Mesothelial cell of epicardium (in vitro differentiated cells): ENCODE measurements around the gene IL2RA. TPM values are rescaled to one million over a fixed set of nuclear protein-coding genes. Genes with fewer than 3 reads are reported as not detected.
"Not testable (repeated sequence)": the region's sequence is repeated elsewhere in the genome, so short reads cannot be mapped to it uniquely, and the experiment has no call there.

ENCODE experiments used
- DNase-seq, 2 experiments: peaks; one replicate each; pipeline ENCODE4 v3.0.0; 2021; ENCODE audit warnings: low spot score in 2 of 2; ENCODE audit not compliant: unreplicated experiment in 2 of 2
- H3K27ac Mint-ChIP-seq: 2 replicates; pipeline ENCODE4 v1.8.0; 2021; ENCODE audit warnings: mixed read lengths
- H3K27me3 Mint-ChIP-seq: 2 replicates; pipeline ENCODE4 v1.8.0; 2021; ENCODE audit warnings: low read depth, mixed read lengths
- H3K36me3 Mint-ChIP-seq: 2 replicates; pipeline ENCODE4 v1.8.0; 2021; ENCODE audit warnings: mixed read lengths
- H3K4me1 Mint-ChIP-seq: 2 replicates; pipeline ENCODE4 v1.8.0; 2021; ENCODE audit warnings: mixed read lengths
- H3K4me3 Mint-ChIP-seq: 2 replicates; pipeline ENCODE4 v1.8.0; 2021; ENCODE audit warnings: mild to moderate bottlenecking, moderate library complexity, mixed read lengths
- H3K9me3 Mint-ChIP-seq: 2 replicates; pipeline ENCODE4 v1.8.0; 2021; ENCODE audit warnings: mixed read lengths
- total RNA-seq: library from RNA; stranded (reverse); gene quantifications from 3 replicates; pipeline ENCODE4 v1.2.1, GENCODE V29; 2021
- TF ChIP-seq, protein P1 (sequence below): fragments of 200-600 bp; sonication (generic); IDR thresholded peaks from one replicate; pipeline ENCODE4 v1.5.0; 2021; ENCODE audit warnings: antibody characterized with exemption; ENCODE audit not compliant: unreplicated experiment

Gene IL2RA
- not detected in 3 replicates for total RNA-seq

DNA sequence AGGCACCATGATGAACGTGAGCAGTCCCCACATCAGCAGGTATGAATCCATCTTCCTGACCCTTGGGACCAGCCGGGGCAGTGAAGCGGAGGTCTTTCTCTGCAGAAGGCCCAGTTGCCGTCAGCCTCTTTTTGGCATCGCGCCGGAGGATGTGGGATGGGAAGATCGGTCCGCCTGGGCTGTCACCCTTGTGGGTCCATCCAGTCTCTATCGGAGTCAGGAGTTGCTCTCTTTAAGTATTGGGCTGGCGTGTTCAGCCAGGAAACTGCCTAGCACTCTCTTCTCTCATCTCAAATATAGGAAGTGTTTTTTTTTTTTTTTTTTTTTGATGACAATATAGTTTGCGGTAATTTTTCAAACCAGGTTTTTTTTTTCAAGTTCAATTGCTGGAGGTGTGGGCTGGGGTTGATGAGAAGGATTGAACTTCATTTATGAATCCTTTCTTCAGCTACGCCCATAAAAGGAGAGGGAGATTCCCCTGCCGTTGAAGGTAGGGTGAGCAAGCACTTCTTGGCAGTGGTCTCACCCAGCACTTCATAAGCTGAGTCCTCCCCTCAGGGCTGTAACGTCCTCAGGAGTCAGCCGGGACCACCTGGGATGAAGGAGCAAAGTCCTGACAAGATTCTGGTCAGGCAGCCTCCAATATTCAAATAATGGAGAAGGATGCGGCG, at the start of gene IL2RA:
Gene IL2RA (minus strand): TSS at position 267 of the 671 bp plus-strand sequence. CDS start 216 bp downstream, at position 51.
- no peak within 1 kb of the TSS for H3K27ac Mint-ChIP-seq
- TF ChIP-seq, protein P1, sequence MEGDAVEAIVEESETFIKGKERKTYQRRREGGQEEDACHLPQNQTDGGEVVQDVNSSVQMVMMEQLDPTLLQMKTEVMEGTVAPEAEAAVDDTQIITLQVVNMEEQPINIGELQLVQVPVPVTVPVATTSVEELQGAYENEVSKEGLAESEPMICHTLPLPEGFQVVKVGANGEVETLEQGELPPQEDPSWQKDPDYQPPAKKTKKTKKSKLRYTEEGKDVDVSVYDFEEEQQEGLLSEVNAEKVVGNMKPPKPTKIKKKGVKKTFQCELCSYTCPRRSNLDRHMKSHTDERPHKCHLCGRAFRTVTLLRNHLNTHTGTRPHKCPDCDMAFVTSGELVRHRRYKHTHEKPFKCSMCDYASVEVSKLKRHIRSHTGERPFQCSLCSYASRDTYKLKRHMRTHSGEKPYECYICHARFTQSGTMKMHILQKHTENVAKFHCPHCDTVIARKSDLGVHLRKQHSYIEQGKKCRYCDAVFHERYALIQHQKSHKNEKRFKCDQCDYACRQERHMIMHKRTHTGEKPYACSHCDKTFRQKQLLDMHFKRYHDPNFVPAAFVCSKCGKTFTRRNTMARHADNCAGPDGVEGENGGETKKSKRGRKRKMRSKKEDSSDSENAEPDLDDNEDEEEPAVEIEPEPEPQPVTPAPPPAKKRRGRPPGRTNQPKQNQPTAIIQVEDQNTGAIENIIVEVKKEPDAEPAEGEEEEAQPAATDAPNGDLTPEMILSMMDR = no peak
- no peak within 1 kb of the TSS for H3K4me3 Mint-ChIP-seq
- H3K4me1 Mint-ChIP-seq = no peaks in the 10 kb centered on the region
- H3K36me3 Mint-ChIP-seq = no peaks in the 10 kb centered on the region
- H3K9me3 Mint-ChIP-seq = no peaks in the 10 kb centered on the region
- peaks cover 34% of the 10 kb centered on the region for H3K27me3 Mint-ChIP-seq
- DNase-seq = no peak

DNA sequence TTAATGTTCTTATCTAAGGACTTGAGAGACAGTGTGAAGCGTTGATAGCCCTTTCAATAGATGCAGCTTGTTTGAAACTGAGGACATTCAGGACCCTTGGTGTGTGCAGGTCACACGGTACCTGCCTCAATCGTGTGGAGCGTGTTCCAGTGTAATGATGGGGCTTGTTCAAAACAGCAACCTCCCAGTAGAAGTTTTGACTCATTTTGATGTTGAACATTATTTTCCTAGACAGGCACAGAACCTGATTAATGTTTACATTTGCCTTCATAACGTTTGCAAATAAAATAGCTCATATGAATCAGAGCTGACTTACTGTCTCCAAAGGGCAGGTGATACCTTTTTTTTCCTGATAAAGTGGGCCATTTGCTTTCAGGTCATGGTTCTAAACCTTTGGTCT, 48.0 kb upstream of the IL2RA start:
- peaks cover 63% of the 10 kb centered on the region for H3K36me3 Mint-ChIP-seq
- peaks cover 7% of the 10 kb centered on the region for H3K4me1 Mint-ChIP-seq
- H3K27ac Mint-ChIP-seq = no peak overlapping the region
- H3K4me3 Mint-ChIP-seq = no peak overlapping the region
- TF ChIP-seq, protein P1 = no peak
- no peak for DNase-seq
- H3K27me3 Mint-ChIP-seq = no peaks in the 10 kb centered on the region
- no peaks in the 10 kb centered on the region for H3K9me3 Mint-ChIP-seq

DNA sequence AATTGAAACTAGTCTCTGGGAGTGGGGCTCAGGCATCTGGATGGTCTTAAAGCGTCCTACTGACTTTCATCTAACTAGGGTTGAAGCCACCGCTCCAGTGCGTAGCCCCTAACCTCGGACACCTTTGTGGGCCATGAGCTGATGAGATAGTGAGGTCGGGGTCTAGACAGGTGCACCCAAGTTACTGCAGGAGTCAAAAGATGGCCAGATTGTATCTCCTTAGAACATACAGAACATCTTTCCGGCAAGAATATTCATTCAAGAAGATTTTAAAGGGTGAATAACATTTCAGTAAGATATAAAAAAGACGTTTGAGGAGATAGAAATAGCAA, 47.2 kb upstream of the IL2RA start:
- Mint-ChIP-seq H3K9me3 (no peaks in the 10 kb centered on the region), H3K36me3 (peaks cover 65% of the 10 kb centered on the region), H3K4me1 (peaks cover 7% of the 10 kb centered on the region), H3K27me3 (no peaks in the 10 kb centered on the region), H3K27ac (no peak overlapping the region), H3K4me3 (no peak overlapping the region)
- TF ChIP-seq, protein P1 = no peak
- no peak for DNase-seq

DNA sequence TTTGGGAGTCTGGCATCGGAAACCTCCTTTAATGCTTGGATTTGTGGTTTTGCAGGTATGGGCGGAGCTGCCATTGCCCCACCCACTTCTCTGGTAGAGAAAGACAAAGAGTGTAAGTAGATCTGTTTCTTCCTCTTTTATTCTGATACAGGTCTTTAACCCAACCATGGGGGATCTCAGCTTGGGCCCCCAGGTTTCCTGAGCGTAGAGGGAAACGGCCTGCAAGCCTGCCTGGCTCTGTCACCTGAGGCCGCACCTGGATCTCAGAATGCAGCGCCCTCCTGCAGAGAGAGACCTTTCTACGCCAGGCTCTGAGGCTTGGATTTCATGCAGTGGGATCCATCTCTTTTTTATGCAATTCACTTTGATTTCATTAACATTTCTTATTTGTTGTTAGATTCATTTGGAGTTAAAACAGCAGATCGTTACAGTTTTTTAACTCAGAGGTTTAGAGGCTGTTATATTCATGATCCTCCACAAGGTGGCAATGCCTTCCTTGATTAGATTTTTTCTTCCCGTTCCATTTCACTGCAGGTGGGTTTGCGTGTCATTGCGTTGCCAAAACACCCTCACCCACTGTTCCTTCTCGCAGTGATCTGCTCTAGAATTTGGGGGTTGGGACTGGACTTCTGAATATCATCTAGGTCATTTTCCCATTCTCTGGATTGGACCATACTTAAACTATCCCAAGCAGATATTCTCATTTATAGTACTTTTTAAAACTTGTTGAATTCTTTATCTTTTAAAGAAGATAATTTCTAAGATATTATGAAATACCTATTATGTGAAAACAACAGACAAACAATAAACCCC, 46.7 kb upstream of the IL2RA start:
- Mint-ChIP-seq H3K36me3 (peaks cover 64% of the 10 kb centered on the region), H3K4me3 (no peak overlapping the region), H3K27ac (no peak overlapping the region), H3K9me3 (no peaks in the 10 kb centered on the region), H3K27me3 (no peaks in the 10 kb centered on the region), H3K4me1 (peaks cover 7% of the 10 kb centered on the region)
- no peak for DNase-seq
- TF ChIP-seq, protein P1 = peak; percentile 90

DNA sequence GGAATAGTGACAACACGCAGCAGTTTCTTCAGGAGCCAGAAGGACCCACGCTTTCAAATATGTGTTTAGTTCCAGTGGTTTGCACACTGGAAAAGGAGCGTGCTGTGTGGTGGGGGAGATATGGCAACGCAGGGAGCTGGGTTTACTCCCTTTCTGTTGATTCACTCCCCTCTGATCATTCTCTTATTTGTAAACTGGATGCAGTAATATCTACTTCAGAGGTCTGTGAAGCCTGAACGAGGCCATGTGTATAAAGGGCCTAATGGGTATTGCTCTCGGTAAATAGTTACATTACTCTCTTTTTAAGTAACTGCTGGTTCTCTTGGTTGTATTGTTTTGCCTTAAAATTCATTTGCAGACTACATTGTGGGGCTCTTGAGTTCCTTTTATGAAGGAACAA, 45.9 kb upstream of the IL2RA start:
- no peak for DNase-seq
- Mint-ChIP-seq H3K36me3 (peaks cover 57% of the 10 kb centered on the region), H3K9me3 (no peaks in the 10 kb centered on the region), H3K27ac (peak overlapping the region; percentile 54), H3K27me3 (no peaks in the 10 kb centered on the region), H3K4me3 (no peak overlapping the region), H3K4me1 (peaks cover 7% of the 10 kb centered on the region)
- TF ChIP-seq, protein P1 = no peak

DNA sequence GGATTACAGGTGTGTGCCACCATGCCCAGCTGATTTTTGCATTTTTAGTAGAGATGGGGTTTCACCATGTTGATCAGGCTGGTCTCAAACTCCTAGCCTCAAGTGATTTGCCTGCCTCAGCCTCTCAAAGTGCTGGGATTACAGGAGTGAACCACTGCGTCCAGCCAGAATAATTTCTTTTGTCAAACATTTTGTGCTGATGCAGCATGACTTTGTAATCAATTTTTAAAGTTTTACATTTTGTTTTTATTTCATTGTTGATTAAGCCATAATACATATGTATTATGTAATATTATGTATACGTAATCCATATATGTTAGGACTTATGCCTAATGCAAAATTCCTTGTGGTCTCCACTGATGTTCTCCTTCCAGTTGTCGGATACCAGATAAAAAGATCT, 45.4 kb upstream of the IL2RA start:
- H3K27ac Mint-ChIP-seq, H3K27me3 Mint-ChIP-seq, H3K9me3 Mint-ChIP-seq, DNase-seq, H3K4me3 Mint-ChIP-seq, H3K4me1 Mint-ChIP-seq: not testable (repeated sequence)
- peaks cover 55% of the 10 kb centered on the region for H3K36me3 Mint-ChIP-seq
